ENCODE results near the gene SEC63.

Gene SEC63

DNA sequence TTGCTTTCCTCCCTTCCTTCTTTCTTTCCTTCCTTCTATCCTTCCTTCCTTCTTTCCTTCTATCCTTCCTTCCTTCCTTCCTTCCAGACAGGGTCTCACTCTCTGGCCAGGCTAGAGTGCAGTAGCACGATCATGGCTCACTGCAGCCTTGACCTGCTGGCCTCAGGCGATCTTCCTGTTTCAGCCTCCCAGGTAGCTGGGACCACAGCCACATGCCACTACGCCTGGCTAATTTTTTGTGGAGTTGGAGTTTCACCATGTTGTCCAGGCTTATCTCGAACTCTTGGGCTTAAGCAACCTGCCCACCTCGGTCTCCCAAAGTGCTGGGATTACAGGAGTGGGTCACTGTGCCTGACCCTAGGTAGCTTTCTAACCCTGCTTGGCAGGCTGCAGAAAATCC is 12.2 kb upstream of the SEC63 start:
- Histone ChIP-seq H3K4me3 (IDR thresholded peaks at IDR 0.05; ENCODE audit: insufficient read depth, low read depth, low read length) (no peak overlapping the region), H4K20me1 (ENCODE audit: insufficient read depth) (no peaks in the 10 kb centered on the region), H3K27ac (no peak overlapping the region), H2AFZ (ENCODE audit: low read depth) (no peak overlapping the region), H3K36me3 (ENCODE audit: insufficient read depth) (no peaks in the 10 kb centered on the region), H3K9ac (no peak overlapping the region), H3K4me1 (ENCODE audit: low read depth, poor library complexity, severe bottlenecking) (no peaks in the 10 kb centered on the region), H3K4me2 (no peak overlapping the region), H3K79me2 (ENCODE audit: insufficient read depth, low read depth) (no peaks in the 10 kb centered on the region), H3K27me3 (ENCODE audit: insufficient read depth, low read depth) (no peaks in the 10 kb centered on the region)
- TF ChIP-seq, protein P1, sequence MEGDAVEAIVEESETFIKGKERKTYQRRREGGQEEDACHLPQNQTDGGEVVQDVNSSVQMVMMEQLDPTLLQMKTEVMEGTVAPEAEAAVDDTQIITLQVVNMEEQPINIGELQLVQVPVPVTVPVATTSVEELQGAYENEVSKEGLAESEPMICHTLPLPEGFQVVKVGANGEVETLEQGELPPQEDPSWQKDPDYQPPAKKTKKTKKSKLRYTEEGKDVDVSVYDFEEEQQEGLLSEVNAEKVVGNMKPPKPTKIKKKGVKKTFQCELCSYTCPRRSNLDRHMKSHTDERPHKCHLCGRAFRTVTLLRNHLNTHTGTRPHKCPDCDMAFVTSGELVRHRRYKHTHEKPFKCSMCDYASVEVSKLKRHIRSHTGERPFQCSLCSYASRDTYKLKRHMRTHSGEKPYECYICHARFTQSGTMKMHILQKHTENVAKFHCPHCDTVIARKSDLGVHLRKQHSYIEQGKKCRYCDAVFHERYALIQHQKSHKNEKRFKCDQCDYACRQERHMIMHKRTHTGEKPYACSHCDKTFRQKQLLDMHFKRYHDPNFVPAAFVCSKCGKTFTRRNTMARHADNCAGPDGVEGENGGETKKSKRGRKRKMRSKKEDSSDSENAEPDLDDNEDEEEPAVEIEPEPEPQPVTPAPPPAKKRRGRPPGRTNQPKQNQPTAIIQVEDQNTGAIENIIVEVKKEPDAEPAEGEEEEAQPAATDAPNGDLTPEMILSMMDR (conservative IDR thresholded peaks at IDR 0.05; ENCODE audit: low read depth, low read length) = no peak

DNA sequence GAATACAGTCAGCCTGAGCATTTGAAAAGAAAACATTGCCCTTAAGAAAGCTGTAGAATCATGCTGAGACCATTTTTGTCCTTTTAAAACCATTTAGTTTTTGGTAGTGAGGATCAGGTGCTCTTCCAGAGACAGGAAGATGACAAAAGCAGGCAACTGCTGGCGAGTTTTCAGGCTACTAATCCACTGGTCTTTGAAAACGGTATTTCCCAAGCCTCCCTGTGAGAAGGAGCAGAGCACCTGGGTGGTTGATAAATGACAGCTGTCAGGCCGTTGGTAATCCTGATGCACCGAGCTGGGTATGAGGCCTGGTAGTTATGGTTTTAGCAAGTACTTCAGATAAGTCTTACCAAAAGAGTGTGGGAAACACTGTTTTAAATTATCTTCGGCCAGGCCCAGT is 10.1 kb upstream of the SEC63 start:
- no peak overlapping the region for H3K4me2 ChIP-seq
- H4K20me1 ChIP-seq (ENCODE audit: insufficient read depth) = no peaks in the 10 kb centered on the region
- H3K9ac ChIP-seq = no peak overlapping the region
- H3K79me2 ChIP-seq (ENCODE audit: insufficient read depth, low read depth) = no peaks in the 10 kb centered on the region
- H3K4me1 ChIP-seq (ENCODE audit: low read depth, poor library complexity, severe bottlenecking) = no peaks in the 10 kb centered on the region
- no peaks in the 10 kb centered on the region for H3K27me3 ChIP-seq (ENCODE audit: insufficient read depth, low read depth)
- H3K4me3 ChIP-seq (IDR thresholded peaks at IDR 0.05; ENCODE audit: insufficient read depth, low read depth, low read length) = no peak overlapping the region
- TF ChIP-seq, protein P1 (conservative IDR thresholded peaks at IDR 0.05; ENCODE audit: low read depth, low read length) = no peak
- no peak overlapping the region for H3K27ac ChIP-seq
- no peaks in the 10 kb centered on the region for H3K36me3 ChIP-seq (ENCODE audit: insufficient read depth)
- no peak overlapping the region for H2AFZ ChIP-seq (ENCODE audit: low read depth)

DNA sequence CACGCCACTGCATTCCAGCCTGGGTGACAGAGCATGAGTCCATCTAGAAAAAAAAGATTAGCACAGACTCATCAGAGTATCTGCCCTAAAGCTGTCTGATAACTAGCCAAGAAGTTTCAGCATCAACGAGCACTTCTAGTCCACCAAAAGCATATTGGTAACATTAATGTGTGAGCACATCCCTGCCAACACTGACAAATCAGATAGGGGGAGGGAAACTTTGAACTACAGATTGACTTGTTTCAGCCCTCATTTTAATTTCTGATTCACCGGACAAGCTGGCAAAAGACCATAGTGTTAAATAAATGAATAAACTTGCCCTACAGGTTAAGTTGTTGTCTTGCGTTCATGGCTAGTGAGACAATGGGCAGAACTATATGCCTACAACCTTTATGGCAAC is 7.7 kb upstream of the SEC63 start:
- no peak overlapping the region for H3K9ac ChIP-seq
- H4K20me1 ChIP-seq (ENCODE audit: insufficient read depth) = no peaks in the 10 kb centered on the region
- no peaks in the 10 kb centered on the region for H3K36me3 ChIP-seq (ENCODE audit: insufficient read depth)
- no peaks in the 10 kb centered on the region for H3K27me3 ChIP-seq (ENCODE audit: insufficient read depth, low read depth)
- no peak overlapping the region for H3K4me3 ChIP-seq (IDR thresholded peaks at IDR 0.05; ENCODE audit: insufficient read depth, low read depth, low read length)
- no peak overlapping the region for H3K4me2 ChIP-seq
- TF ChIP-seq, protein P1 (conservative IDR thresholded peaks at IDR 0.05; ENCODE audit: low read depth, low read length) = no peak
- H3K4me1 ChIP-seq (ENCODE audit: low read depth, poor library complexity, severe bottlenecking) = no peaks in the 10 kb centered on the region
- no peak overlapping the region for H3K27ac ChIP-seq
- no peaks in the 10 kb centered on the region for H3K79me2 ChIP-seq (ENCODE audit: insufficient read depth, low read depth)
- no peak overlapping the region for H2AFZ ChIP-seq (ENCODE audit: low read depth)

DNA sequence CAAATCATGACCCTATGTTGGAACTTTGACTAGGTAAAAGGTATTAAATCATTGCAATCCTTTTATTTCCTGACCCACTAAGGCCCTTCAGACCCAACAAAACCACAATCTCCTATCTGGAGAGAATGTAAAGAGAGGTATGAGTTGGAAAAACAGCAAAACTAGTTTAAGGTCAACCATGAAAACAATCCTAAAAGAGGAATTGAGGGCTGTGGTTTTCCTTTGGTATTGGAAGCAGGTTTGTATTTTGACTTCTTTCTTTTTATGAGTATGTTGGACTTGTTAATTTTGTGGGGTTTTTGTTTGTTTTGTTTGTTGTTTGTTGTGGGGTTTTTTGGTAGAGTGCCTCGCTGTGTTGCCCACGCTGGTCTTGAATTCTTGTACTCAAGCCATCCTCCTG is 4.7 kb upstream of the SEC63 start:
- Histone ChIP-seq H3K9ac (no peak overlapping the region), H3K4me1 (ENCODE audit: low read depth, poor library complexity, severe bottlenecking) (no peaks in the 10 kb centered on the region), H4K20me1 (ENCODE audit: insufficient read depth) (no peaks in the 10 kb centered on the region), H3K27ac (no peak overlapping the region), H3K4me2 (no peak overlapping the region), H3K79me2 (ENCODE audit: insufficient read depth, low read depth) (0 out of 2 replicates have a peak, but pooled peaks cover under 1% of the 10 kb centered on the region), H3K4me3 (IDR thresholded peaks at IDR 0.05; ENCODE audit: insufficient read depth, low read depth, low read length) (no peak overlapping the region), H3K36me3 (ENCODE audit: insufficient read depth) (no peaks in the 10 kb centered on the region), H2AFZ (ENCODE audit: low read depth) (no peak overlapping the region), H3K27me3 (ENCODE audit: insufficient read depth, low read depth) (no peaks in the 10 kb centered on the region)
- TF ChIP-seq, protein P1 (conservative IDR thresholded peaks at IDR 0.05; ENCODE audit: low read depth, low read length) = no peak
